ENCODE results near the gene PLCH1.

The PLCH1 gene

GRCh38 chr3:155744626-155745324 is at the start of gene PLCH1:
Gene PLCH1 (minus strand): TSS chr3:155745071. CDS start chr3:155704224, 40,847 bp downstream.
- DNase-seq, result peak; percentile 84 to 90

- no peak for DNase-seq
Observed at GRCh38 chr3:155792532-155792931, 47.7 kb upstream of the PLCH1 start.

GRCh38 chr3:155791190-155791589 is 46.3 kb upstream of the PLCH1 start:
- DNase-seq, result no peak

- no peak for DNase-seq
Observed at GRCh38 chr3:155790272-155790925, 45.5 kb upstream of the PLCH1 start.

GRCh38 chr3:155785662-155786295 is 40.9 kb upstream of the PLCH1 start:
- peak in 1 of 2 experiments; percentile 26 for DNase-seq

GRCh38 chr3:155782390-155782953 is 37.6 kb upstream of the PLCH1 start:
- DNase-seq, result no peak

- no peak for DNase-seq
Observed at GRCh38 chr3:155780291-155780690, 35.4 kb upstream of the PLCH1 start.

GRCh38 chr3:155778462-155778861 is 33.6 kb upstream of the PLCH1 start:
- DNase-seq, result no peak

GRCh38 chr3:155772801-155773200 is 27.9 kb upstream of the PLCH1 start:
- DNase-seq, result no peak

- DNase-seq, result no peak
Observed at GRCh38 chr3:155771126-155771525, 26.3 kb upstream of the PLCH1 start.

- no peak for DNase-seq
Observed at GRCh38 chr3:155766206-155766605, 21.3 kb upstream of the PLCH1 start.

- DNase-seq, result no peak
Observed at GRCh38 chr3:155763870-155764463, 19.1 kb upstream of the PLCH1 start.

- no peak for DNase-seq
Observed at GRCh38 chr3:155760653-155761052, 15.8 kb upstream of the PLCH1 start.

- no peak for DNase-seq
Observed at GRCh38 chr3:155757577-155757976, 12.7 kb upstream of the PLCH1 start.

GRCh38 chr3:155753038-155753639 is 8.3 kb upstream of the PLCH1 start:
- peak in 1 of 2 experiments; percentile 60 for DNase-seq

- peak in 1 of 2 experiments; percentile 64 for DNase-seq
Observed at GRCh38 chr3:155748611-155749365, 3.9 kb upstream of the PLCH1 start.

- DNase-seq, result no peak
Observed at GRCh38 chr3:155747946-155748290, 3.0 kb upstream of the PLCH1 start.

GRCh38 chr3:155747286-155747945 is 2.5 kb upstream of the PLCH1 start:
- peak in 1 of 2 experiments; percentile 32 for DNase-seq

- DNase-seq, result peak in 1 of 2 experiments; percentile 9
Observed at GRCh38 chr3:155746703-155747102, 1.8 kb upstream of the PLCH1 start.

- DNase-seq, result peak; percentile 72 to 87
Observed at GRCh38 chr3:155745795-155746550, 1.1 kb upstream of the PLCH1 start.

All from NCI-H524 (cell line).